DMS79 treated with DMSO at 0.1 percent for 48 hours (cell line): ENCODE measurements around the gene DISP1.
A peak's percentile ranks its signal among the peaks of the same experiment; 100 is the strongest.
"Not testable (repeated sequence)": the region's sequence is repeated elsewhere in the genome, so short reads cannot be mapped to it uniquely, and the experiment has no call there.

Experiments
- DNase-seq: peaks from one replicate; lab custom pipeline; 2025; lab: John Stamatoyannopoulos, UW

DISP1 gene

GRCh38 chr1:222798116-222798515, 16.7 kb upstream of the DISP1 start:
- no peak for DNase-seq

GRCh38 chr1:222798975-222799374, 15.9 kb upstream of the DISP1 start:
- no peak for DNase-seq

DNA sequence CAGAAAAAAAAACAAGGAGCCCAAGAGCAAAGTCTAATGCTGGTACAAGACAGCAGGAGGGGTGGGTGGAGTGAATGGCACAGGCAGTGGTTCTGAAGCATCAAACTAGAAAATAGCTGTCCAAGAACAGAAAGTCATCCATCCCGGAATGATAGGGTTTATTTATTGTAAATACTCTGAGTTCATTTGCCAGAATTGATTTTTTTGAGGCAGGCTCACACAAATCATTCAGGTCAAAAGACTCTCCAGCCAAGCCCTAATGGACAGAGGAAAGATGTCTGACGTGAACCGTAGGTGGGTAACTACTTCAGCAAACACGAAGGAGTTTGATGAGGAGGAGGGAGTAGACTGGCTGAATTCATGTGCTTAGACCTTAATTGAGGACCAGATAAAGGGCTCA, 13.8 kb upstream of the DISP1 start:
- DNase-seq = no peak

GRCh38 chr1:222811671-222812070, 3.2 kb upstream of the DISP1 start:
- no peak for DNase-seq

- no peak for DNase-seq
Measured at GRCh38 chr1:222813866-222814535, 838 bp upstream of the DISP1 start.

- no peak for DNase-seq
Measured at GRCh38 chr1:222815440-222815765, 564 bp downstream of the DISP1 start.

GRCh38 chr1:222817529-222817928, 2.7 kb downstream of the DISP1 start:
- no peak for DNase-seq

DNA sequence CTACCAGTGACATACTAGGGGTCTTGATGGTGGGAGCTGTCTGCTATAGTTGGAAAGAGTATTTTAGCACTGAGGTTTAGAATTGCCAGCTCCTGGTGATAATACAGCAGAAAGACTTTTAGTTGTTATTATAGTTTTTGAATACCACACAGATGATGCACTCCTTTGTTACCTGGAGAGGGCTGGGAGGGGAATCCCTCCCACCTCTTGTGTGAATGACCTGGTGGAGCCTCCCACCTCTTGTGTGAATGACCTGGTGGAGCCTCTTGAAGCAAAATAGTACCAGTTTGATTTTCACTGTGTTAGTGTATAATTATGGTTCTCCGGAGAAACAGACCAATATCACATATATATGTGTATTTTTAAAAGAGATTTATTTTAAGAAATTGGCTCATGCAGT, 3.3 kb downstream of the DISP1 start:
- DNase-seq = no peak

- no peak for DNase-seq
Measured at GRCh38 chr1:222820171-222820712, 5.4 kb downstream of the DISP1 start.

- DNase-seq = no peak
Measured at GRCh38 chr1:222821239-222821638, 6.4 kb downstream of the DISP1 start.

DNA sequence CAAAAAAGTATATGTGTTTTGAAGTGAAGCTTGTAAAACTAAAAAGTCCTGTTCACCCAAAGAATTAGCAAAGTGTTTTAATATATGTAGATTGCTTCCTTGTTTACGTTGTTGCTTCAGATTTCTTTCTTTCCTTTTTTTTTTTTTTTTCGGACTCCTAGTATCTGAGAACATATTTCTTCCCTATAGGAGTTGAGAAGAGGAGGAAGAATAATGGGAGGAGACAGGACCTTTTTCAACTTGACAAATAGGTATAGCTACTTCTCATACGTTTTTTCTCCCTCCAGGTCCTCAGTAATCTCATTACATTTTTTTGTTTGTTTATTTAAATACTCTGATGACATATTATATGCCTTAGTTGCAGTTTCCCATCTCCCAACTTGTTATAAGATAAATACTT, 8.9 kb downstream of the DISP1 start:
- DNase-seq = no peak

- DNase-seq = no peak
Measured at GRCh38 chr1:222824641-222825040, 9.8 kb downstream of the DISP1 start.

- DNase-seq = no peak
Measured at GRCh38 chr1:222828939-222829338, 14.1 kb downstream of the DISP1 start.

GRCh38 chr1:222829868-222830267, 15.0 kb downstream of the DISP1 start:
- DNase-seq = peak; percentile 25

GRCh38 chr1:222833356-222833876, 18.6 kb downstream of the DISP1 start:
- no peak for DNase-seq

DNA sequence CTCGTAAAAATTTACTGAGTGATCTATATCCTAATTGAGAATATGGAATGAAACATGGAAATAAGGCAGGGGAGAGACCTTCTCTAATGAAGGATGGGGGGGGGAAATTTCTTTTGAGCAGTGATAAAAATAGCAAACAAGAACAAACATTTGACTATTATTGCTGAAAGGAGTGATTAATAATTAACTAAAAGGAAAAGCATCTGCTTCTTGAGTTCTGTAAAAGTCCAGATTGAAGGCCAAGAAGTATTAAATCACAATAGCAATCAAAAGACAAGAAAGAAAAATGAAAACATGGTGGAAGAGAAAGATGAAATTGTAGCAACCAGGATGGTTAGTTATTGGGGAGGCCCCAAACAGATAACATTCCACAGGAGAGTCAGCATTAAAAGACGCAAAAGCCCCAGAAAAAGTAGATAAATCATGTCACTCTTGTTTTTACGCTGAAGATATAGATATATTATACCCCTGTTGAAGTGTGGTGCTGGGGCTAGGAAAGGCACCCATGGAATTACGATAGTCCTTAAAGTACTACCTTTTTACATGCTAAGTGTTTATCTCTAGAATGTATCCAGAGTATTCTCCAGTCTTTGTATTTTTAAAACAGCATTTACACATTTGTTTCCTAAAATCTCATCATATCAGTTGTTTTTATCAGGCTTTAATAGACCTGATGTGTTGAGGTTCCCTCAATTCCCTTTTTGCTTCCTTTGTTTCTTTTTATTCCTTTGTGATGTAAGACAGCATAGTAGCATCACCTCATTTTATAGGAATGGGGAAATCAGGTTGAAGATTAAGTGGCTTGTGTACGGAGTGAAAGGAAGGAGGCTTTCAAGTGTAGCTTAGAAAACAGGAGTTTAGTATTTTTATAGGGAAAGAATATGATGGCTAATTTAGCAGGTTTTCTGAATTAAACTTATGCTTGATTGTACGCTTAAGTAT, 28.9 kb downstream of the DISP1 start:
- no peak for DNase-seq

GRCh38 chr1:222844411-222844779, 29.6 kb downstream of the DISP1 start:
- no peak for DNase-seq

- no peak for DNase-seq
Measured at GRCh38 chr1:222845763-222846162, 30.9 kb downstream of the DISP1 start.

GRCh38 chr1:222850550-222850949, 35.7 kb downstream of the DISP1 start:
- DNase-seq = not testable (repeated sequence)

DNA sequence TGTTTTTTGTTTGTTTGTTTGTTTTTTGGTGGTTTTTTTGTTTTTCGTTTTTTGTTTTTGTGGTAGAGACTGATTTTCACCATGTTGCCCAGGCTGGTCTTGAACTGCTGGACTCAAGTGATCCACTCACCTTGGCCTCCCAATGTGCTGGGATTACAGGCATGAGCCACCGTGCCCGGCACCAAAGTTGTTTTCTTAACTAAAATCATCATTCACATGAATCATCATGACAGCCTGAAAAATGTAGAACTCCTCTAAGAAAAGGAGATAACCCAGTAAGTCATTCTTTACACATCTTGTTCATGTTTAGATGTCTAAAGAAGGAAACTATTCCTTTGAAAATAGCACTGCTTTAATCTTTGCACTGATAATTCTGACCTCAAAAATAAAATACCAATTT, 37.5 kb downstream of the DISP1 start:
- DNase-seq = no peak

- no peak for DNase-seq
Measured at GRCh38 chr1:222861062-222861461, 46.2 kb downstream of the DISP1 start.
